ENCODE data around the gene DNER. TPM values are rescaled to one million over a fixed set of nuclear protein-coding genes. Genes with fewer than 3 reads are reported as not detected.

The DNER gene
- total RNA-seq, 1 donor from 2014 or later: 0.14 TPM

- TF ChIP-seq CTCF (IDR thresholded peaks at IDR 0.05): no peak
- intact Hi-C loops (cut with DNase I): no loop called here
- DNase-seq (no peak), ATAC-seq (peak; percentile 79)
- Histone ChIP-seq H3K9me3 (no peaks in the 10 kb centered on the region), H3K27ac (peak overlapping the region; percentile 80), H3K27me3 (no peaks in the 10 kb centered on the region), H3K4me1 (peaks cover 23% of the 10 kb centered on the region), H3K4me3 (no peak overlapping the region), H3K36me3 (no peaks in the 10 kb centered on the region)
Observed at GRCh38 chr2:229408356-229408755, 306.0 kb downstream of the DNER start.

DNA sequence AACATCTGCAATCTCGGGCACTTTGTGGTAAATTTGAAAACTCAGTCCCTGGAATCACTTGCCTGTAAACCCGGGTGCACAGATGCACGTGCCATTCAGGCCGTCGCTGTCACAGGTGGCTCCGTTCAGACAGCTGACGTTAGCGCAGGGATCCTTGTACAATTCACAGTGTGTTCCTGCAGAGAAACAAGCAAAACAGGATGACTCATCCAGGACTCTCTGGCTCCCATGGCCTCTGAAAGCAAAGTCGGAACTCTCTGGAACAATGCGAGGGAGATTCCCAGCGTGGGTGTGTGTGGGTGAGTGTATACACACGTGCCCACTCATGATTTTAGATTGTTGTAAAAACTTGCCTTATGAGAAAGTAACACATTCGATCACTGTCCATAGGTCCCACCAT, 307.2 kb downstream of the DNER start:
- H3K9me3 ChIP-seq: no peaks in the 10 kb centered on the region
- DNase-seq (peak; percentile 71), ATAC-seq (peak; percentile 92)
- intact Hi-C loops (cut with DNase I): no loop called here
- H3K4me1 ChIP-seq: peaks cover 23% of the 10 kb centered on the region
- no peaks in the 10 kb centered on the region for H3K27me3 ChIP-seq
- peak overlapping the region; percentile 80 for H3K27ac ChIP-seq
- no peak overlapping the region for H3K4me3 ChIP-seq
- no peaks in the 10 kb centered on the region for H3K36me3 ChIP-seq
- TF ChIP-seq CTCF (IDR thresholded peaks at IDR 0.05): no peak

- no peaks in the 10 kb centered on the region for H3K36me3 ChIP-seq
- TF ChIP-seq CTCF (IDR thresholded peaks at IDR 0.05): no peak
- no peaks in the 10 kb centered on the region for H3K27me3 ChIP-seq
- H3K9me3 ChIP-seq: no peaks in the 10 kb centered on the region
- H3K4me1 ChIP-seq: peaks cover 23% of the 10 kb centered on the region
- intact Hi-C loops (cut with DNase I): no loop called here
- DNase-seq: no peak
- no peak overlapping the region for H3K27ac ChIP-seq
- no peak for ATAC-seq
- no peak overlapping the region for H3K4me3 ChIP-seq
Observed at GRCh38 chr2:229405796-229406195, 308.6 kb downstream of the DNER start.

- ATAC-seq (no peak), DNase-seq (no peak)
- no peaks in the 10 kb centered on the region for H3K9me3 ChIP-seq
- H3K27me3 ChIP-seq: no peaks in the 10 kb centered on the region
- peaks cover 13% of the 10 kb centered on the region for H3K4me1 ChIP-seq
- H3K4me3 ChIP-seq: no peak overlapping the region
- H3K27ac ChIP-seq: no peak overlapping the region
- no peaks in the 10 kb centered on the region for H3K36me3 ChIP-seq
- TF ChIP-seq CTCF (IDR thresholded peaks at IDR 0.05): no peak
- intact Hi-C loops (cut with DNase I): no loop called here
Observed at GRCh38 chr2:229403296-229403695, 311.1 kb downstream of the DNER start.

DNA sequence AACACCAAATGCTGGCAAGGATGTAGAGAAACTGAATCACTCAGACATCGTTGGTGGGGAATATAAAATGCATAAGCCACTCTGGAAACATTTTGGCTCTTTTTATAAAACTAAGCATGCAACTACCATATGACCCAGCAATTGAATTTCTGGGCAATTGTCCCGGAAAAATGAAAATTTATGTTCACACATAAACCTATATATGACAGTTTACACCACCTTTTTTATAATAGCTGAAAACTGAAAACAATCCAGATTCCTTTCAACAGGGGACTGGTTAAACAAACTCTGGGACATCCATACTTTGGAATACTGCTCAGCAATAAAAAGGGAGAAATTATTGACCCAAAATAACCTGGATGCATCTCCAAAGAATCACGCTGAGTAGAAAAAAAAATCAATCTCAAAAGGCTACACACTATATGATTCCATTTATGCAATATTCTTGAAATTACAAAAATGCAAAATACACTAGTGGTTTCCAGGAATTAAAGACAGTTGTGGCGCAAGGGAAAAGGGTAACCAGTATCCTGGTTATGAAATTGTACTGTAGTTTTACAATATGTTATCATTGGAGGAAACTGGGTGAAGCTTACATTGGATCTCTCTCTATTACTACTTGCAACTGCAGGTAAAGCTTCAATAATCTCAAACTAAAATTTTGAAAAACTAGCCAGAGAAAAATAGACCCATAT, 313.0 kb downstream of the DNER start:
- H3K36me3 ChIP-seq: no peaks in the 10 kb centered on the region
- no peak overlapping the region for H3K27ac ChIP-seq
- H3K27me3 ChIP-seq: no peaks in the 10 kb centered on the region
- no peaks in the 10 kb centered on the region for H3K9me3 ChIP-seq
- no peak overlapping the region for H3K4me3 ChIP-seq
- H3K4me1 ChIP-seq: no peaks in the 10 kb centered on the region
- ATAC-seq (no peak), DNase-seq (no peak)
- TF ChIP-seq CTCF (IDR thresholded peaks at IDR 0.05): no peak
- intact Hi-C loops (cut with DNase I): no loop called here

- Histone ChIP-seq H3K27me3 (no peaks in the 10 kb centered on the region), H3K4me3 (no peak overlapping the region), H3K36me3 (no peaks in the 10 kb centered on the region), H3K9me3 (no peaks in the 10 kb centered on the region), H3K27ac (no peak overlapping the region), H3K4me1 (peaks cover 7% of the 10 kb centered on the region)
- intact Hi-C loops (cut with DNase I): no loop called here
- ATAC-seq: no peak
- no peak for DNase-seq
- no peak for TF ChIP-seq CTCF (IDR thresholded peaks at IDR 0.05)
Observed at GRCh38 chr2:229393926-229394325, 320.4 kb downstream of the DNER start.
